Measurements from ENCODE around the gene NBAS. TPM values are rescaled to one million over a fixed set of nuclear protein-coding genes. Genes with fewer than 3 reads are reported as not detected.

NBAS gene
- total RNA-seq, 3 donors from 2014 or later (not counting 1 experiment from before 2014, with no cell fraction given): 27.8 to 34.7 (median 29.2) TPM

DNA sequence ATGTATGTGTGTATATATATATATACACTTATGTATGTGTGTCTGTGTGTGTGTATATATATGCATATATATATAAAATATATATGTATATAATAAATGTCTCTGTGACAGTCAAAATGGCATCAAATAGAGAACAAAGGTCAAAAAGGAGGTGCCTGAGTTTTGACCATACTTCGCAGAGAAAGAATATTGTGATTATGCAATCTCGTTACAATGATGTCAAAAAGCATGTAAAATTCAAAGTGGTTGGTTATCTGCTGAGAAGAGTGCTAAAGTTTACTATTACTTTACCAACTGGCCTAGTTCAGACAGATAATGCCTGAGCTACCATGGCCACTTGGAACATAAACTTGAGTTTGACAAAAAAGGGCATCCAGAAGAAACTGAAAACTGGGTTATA is 375.0 kb downstream of the NBAS start:
- DNase-seq: no peak

DNA sequence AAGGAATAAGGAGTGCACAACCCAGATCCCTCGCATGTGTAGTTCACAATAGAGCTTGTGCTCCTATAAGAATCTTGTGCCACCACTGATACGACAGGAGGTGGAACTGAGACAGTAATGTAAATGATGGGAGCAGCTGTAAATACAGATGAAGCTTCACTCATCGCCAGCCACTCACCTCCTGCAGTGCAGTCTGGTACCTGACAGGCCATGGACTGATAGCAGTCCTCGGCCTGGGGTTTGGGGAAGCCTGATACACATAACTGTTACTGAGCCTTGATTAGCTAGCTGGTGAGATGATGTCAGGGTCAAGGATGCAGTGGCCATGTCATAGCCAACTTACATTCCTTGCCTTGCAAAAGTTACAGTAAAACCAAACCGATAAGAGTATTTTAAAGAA is 376.6 kb downstream of the NBAS start:
- H3K36me3 Mint-ChIP-seq: peaks cover 7% of the 10 kb centered on the region
- peaks cover 10% of the 10 kb centered on the region for H3K36me3 ChIP-seq (ENCODE audit: control insufficient read depth, insufficient read depth, low read length)

More for the DNA sequence above, 375.0 kb downstream of the NBAS start:
- Histone ChIP-seq H3K4me1 (ENCODE audit: control insufficient read depth, insufficient read depth, low read length) (no peaks in the 10 kb centered on the region), H3K4me3 (ENCODE audit: low read length) (no peak overlapping the region), H3K27me3 (ENCODE audit: control insufficient read depth, insufficient read depth, low read length) (no peaks in the 10 kb centered on the region), H3K27ac (ENCODE audit: low read length) (no peak overlapping the region), H3K36me3 (ENCODE audit: control insufficient read depth, insufficient read depth, low read length) (peaks cover 12% of the 10 kb centered on the region), H3K9me3 (ENCODE audit: control insufficient read depth, insufficient read depth, low read length) (no peaks in the 10 kb centered on the region)
- WGBS (ENCODE audit: insufficient coverage): 100% methylated on average over 2 of the region's 2 CpGs
- Mint-ChIP-seq H3K9me3 (no peaks in the 10 kb centered on the region), H3K36me3 (peaks cover 2% of the 10 kb centered on the region), H3K27ac (no peak overlapping the region), H3K4me1 (peaks cover 0 to 3% of the 10 kb centered on the region in 2 donors), H3K4me3 (no peak overlapping the region), H3K27me3 (ENCODE audit: low read depth in 2 of 2) (peaks cover 0 to 3% of the 10 kb centered on the region in 2 donors)
- intact Hi-C loops (cut with micrococcal nuclease): no loop called here
- ATAC-seq: no peak
- TF ChIP-seq, protein P1, sequence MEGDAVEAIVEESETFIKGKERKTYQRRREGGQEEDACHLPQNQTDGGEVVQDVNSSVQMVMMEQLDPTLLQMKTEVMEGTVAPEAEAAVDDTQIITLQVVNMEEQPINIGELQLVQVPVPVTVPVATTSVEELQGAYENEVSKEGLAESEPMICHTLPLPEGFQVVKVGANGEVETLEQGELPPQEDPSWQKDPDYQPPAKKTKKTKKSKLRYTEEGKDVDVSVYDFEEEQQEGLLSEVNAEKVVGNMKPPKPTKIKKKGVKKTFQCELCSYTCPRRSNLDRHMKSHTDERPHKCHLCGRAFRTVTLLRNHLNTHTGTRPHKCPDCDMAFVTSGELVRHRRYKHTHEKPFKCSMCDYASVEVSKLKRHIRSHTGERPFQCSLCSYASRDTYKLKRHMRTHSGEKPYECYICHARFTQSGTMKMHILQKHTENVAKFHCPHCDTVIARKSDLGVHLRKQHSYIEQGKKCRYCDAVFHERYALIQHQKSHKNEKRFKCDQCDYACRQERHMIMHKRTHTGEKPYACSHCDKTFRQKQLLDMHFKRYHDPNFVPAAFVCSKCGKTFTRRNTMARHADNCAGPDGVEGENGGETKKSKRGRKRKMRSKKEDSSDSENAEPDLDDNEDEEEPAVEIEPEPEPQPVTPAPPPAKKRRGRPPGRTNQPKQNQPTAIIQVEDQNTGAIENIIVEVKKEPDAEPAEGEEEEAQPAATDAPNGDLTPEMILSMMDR (IDR thresholded peaks at IDR 0.05): no peak

DNA sequence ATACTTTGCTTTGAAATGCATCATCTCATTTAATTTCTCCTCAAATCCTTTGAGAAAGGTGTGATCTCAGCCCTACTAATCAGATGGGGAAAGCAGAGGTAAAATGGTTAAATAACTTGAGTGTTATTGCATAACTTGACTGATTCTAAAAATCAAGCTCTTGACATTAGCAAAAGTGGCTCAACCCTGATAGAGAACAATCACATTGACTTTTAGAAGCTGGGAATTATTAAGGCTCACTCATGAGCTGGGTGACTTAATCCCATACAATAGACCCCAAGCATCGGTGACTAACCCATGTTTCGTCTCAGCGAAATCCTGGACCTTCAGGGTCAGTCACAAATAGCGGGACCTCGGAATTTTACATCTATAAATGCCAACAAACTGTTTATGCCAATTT is 378.9 kb downstream of the NBAS start:
- H3K4me1 ChIP-seq (ENCODE audit: control insufficient read depth, insufficient read depth, low read length): peaks cover 9% of the 10 kb centered on the region
- 98% methylated on average over 5 of the region's 5 CpGs for WGBS (ENCODE audit: insufficient coverage)
- intact Hi-C loops (cut with micrococcal nuclease): no loop called here
- ATAC-seq (no peak), DNase-seq (no peak)
- no peaks in the 10 kb centered on the region for H3K9me3 Mint-ChIP-seq
- H3K27ac Mint-ChIP-seq: no peak overlapping the region
- H3K4me1 Mint-ChIP-seq: peaks cover 18 to 35% of the 10 kb centered on the region in 2 donors
- no peak overlapping the region for H3K27ac ChIP-seq (ENCODE audit: low read length)
- peaks cover 7% of the 10 kb centered on the region for H3K36me3 Mint-ChIP-seq
- H3K27me3 ChIP-seq (ENCODE audit: control insufficient read depth, insufficient read depth, low read length): no peaks in the 10 kb centered on the region
- peaks cover 0 to 11% of the 10 kb centered on the region in 2 donors for H3K27me3 Mint-ChIP-seq (ENCODE audit: low read depth in 2 of 2)
- TF ChIP-seq, protein P1 (IDR thresholded peaks at IDR 0.05): no peak
- H3K4me3 Mint-ChIP-seq: no peak overlapping the region
- H3K4me3 ChIP-seq (ENCODE audit: low read length): no peak overlapping the region
- H3K36me3 ChIP-seq (ENCODE audit: control insufficient read depth, insufficient read depth, low read length): peaks cover 4% of the 10 kb centered on the region
- no peaks in the 10 kb centered on the region for H3K9me3 ChIP-seq (ENCODE audit: control insufficient read depth, insufficient read depth, low read length)

More for the DNA sequence above, 376.6 kb downstream of the NBAS start:
- Mint-ChIP-seq H3K4me1 (peaks cover 0 to 16% of the 10 kb centered on the region in 2 donors), H3K27me3 (ENCODE audit: low read depth in 2 of 2) (peaks cover 0 to 11% of the 10 kb centered on the region in 2 donors), H3K27ac (no peak overlapping the region), H3K9me3 (no peaks in the 10 kb centered on the region), H3K4me3 (no peak overlapping the region)
- Histone ChIP-seq H3K27ac (ENCODE audit: low read length) (no peak overlapping the region), H3K4me1 (ENCODE audit: control insufficient read depth, insufficient read depth, low read length) (no peaks in the 10 kb centered on the region), H3K9me3 (ENCODE audit: control insufficient read depth, insufficient read depth, low read length) (no peaks in the 10 kb centered on the region), H3K4me3 (ENCODE audit: low read length) (no peak overlapping the region), H3K27me3 (ENCODE audit: control insufficient read depth, insufficient read depth, low read length) (no peaks in the 10 kb centered on the region)
- DNase-seq (no peak), ATAC-seq (no peak)
- TF ChIP-seq, protein P1 (IDR thresholded peaks at IDR 0.05): no peak
- 95% methylated on average over 4 of the region's 5 CpGs for WGBS (ENCODE audit: insufficient coverage)
- intact Hi-C loops (cut with micrococcal nuclease): no loop called here

DNA sequence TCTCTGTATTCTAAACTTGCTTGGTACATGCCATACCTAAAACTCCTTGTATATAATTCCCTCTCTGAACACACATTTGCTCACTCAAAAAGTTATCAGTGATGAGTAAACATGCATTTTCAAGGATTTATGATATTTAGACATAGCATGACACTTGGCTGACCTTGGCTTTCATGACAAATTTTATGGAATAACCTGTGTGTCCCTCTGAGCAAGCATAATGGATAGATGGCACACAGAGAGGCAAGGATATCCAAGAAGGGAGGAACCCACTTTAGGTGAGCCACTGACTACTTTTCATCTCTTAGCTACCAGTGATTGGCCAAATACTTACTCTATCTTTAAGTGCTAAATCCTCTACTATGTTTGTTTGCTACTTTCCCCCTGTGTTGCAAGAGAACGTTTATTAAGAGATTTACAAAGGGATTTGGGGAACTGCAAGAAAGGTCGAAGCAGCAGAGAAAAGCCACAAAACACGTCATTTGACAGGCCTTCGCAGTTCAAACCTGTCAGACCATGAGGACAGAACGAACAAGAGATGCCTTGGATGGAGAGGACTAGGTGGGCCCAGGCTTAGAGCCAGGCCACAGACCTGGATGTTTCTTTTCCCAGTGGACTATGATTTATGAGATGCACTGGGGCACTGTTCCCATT is 379.9 kb downstream of the NBAS start:
- Mint-ChIP-seq H3K36me3 (peaks cover 7% of the 10 kb centered on the region), H3K27ac (no peak overlapping the region), H3K4me1 (peaks cover 26 to 46% of the 10 kb centered on the region in 2 donors)

More for the DNA sequence above, 379.9 kb downstream of the NBAS start:
- Histone ChIP-seq H3K27ac (ENCODE audit: low read length) (no peak overlapping the region), H3K4me1 (ENCODE audit: control insufficient read depth, insufficient read depth, low read length) (peaks cover 13% of the 10 kb centered on the region), H3K9me3 (ENCODE audit: control insufficient read depth, insufficient read depth, low read length) (no peaks in the 10 kb centered on the region), H3K4me3 (ENCODE audit: low read length) (no peak overlapping the region), H3K36me3 (ENCODE audit: control insufficient read depth, insufficient read depth, low read length) (peaks cover under 1% of the 10 kb centered on the region), H3K27me3 (ENCODE audit: control insufficient read depth, insufficient read depth, low read length) (no peaks in the 10 kb centered on the region)
- Mint-ChIP-seq H3K9me3 (no peaks in the 10 kb centered on the region), H3K27me3 (ENCODE audit: low read depth in 2 of 2) (peaks cover 0 to 11% of the 10 kb centered on the region in 2 donors), H3K4me3 (peak overlapping the region; percentile 2)
- TF ChIP-seq, protein P1 (IDR thresholded peaks at IDR 0.05): no peak
- intact Hi-C loops (cut with micrococcal nuclease): no loop called here
- ATAC-seq: no peak
- DNase-seq: no peak
- WGBS (ENCODE audit: insufficient coverage): 94% methylated on average over 5 of the region's 5 CpGs

Data from natural killer cell (primary cell).